Endometrial microvascular endothelial cells (primary cell): ENCODE measurements around the gene BTD. TPM values are rescaled to one million over a fixed set of nuclear protein-coding genes. Genes with fewer than 3 reads are reported as not detected.

Experiments used
- in situ Hi-C: cut with HindIII; loops from 2 replicates; pipeline ENCODE4 v1.10.0; 2017; ENCODE audit warnings: low sequenced_read_pairs, low pct_unique_long_range_greater_than_20kb; ENCODE audit errors: inconsistent ontology term
- total RNA-seq: library from RNA; depleted of rRNA; stranded (reverse); fragments of >200 nt; gene quantifications from one replicate; pipeline ENCODE4 v1.2.3, GENCODE V29; 2015; ENCODE audit errors: inconsistent ontology term

BTD gene
- total RNA-seq, 1 donor from 2014 or later = 17.7 TPM

- in situ Hi-C loops = no loop called here
Measured at GRCh38 chr3:15654127-15654526, 52.6 kb downstream of the BTD start.

- in situ Hi-C loops = no loop called here
Measured at GRCh38 chr3:15654891-15655290, 53.3 kb downstream of the BTD start.

- in situ Hi-C loops = no loop called here
Measured at GRCh38 chr3:15656342-15656741, 54.8 kb downstream of the BTD start.

GRCh38 chr3:15657016-15657415, 55.5 kb downstream of the BTD start:
- in situ Hi-C loops = no loop called here

- in situ Hi-C loops = no loop called here
Measured at GRCh38 chr3:15659254-15659975, 57.9 kb downstream of the BTD start.

GRCh38 chr3:15660055-15660935, 58.8 kb downstream of the BTD start:
- in situ Hi-C loops = no loop called here

- in situ Hi-C loops = no loop called here
Measured at GRCh38 chr3:15664144-15664543, 62.6 kb downstream of the BTD start.

- in situ Hi-C loops = no loop called here
Measured at GRCh38 chr3:15665510-15666150, 64.1 kb downstream of the BTD start.

- in situ Hi-C loops = no loop called here
Measured at GRCh38 chr3:15666277-15666676, 64.7 kb downstream of the BTD start.

GRCh38 chr3:15667484-15667883, 65.9 kb downstream of the BTD start:
- in situ Hi-C loops = no loop called here

GRCh38 chr3:15673536-15673935, 72.0 kb downstream of the BTD start:
- in situ Hi-C loops = loop anchor here (5.0 kb wide), 1 partner anchor 36 kb away; no protein-coding TSS in a partner anchor

- in situ Hi-C loops = no loop called here
Measured at GRCh38 chr3:15676259-15676658, 74.7 kb downstream of the BTD start.

- in situ Hi-C loops = no loop called here
Measured at GRCh38 chr3:15679306-15679705, 77.8 kb downstream of the BTD start.

- in situ Hi-C loops = no loop called here
Measured at GRCh38 chr3:15681668-15682067, 80.1 kb downstream of the BTD start.

- in situ Hi-C loops = no loop called here
Measured at GRCh38 chr3:15682561-15683185, 81.1 kb downstream of the BTD start.

GRCh38 chr3:15683253-15683652, 81.7 kb downstream of the BTD start:
- in situ Hi-C loops = no loop called here

GRCh38 chr3:15685927-15686326, 84.4 kb downstream of the BTD start:
- in situ Hi-C loops = no loop called here

- in situ Hi-C loops = no loop called here
Measured at GRCh38 chr3:15690230-15690629, 88.7 kb downstream of the BTD start.

GRCh38 chr3:15690748-15691147, 89.2 kb downstream of the BTD start:
- in situ Hi-C loops = no loop called here
